Activated CD4-positive, alpha-beta T cell treated with anti-CD3 and anti-CD28 coated beads for 1 hour (primary cell): ENCODE data around the gene CST9.
"Not testable (repeated sequence)": the region's sequence is repeated elsewhere in the genome, so short reads cannot be mapped to it uniquely, and the experiment has no call there.

Experiments
- DNase-seq: peaks from one replicate; pipeline ENCODE4 v3.0.0-alpha.2; 2020

CST9 gene

GRCh38 chr20:23585808-23586734 is 19.6 kb downstream of the CST9 start:
- no peak for DNase-seq

DNA sequence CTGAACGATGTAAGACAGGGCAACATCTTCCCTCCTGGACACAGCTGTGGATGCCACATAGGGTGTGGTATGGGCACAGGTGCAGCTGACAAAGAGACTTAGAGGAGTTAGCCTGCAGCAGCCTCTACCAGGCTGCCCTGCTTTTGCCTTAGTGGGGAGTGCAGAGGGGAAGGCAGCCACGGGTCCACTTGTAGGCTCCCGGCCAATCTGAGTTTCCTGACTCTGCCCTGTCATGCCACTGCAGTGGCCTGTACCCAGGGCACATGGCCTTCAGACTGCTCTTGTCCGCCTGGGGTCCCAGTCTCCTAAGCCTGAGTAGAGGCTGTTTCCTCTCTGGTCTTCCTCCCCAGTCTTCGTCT is 20.3 kb downstream of the CST9 start:
- no peak for DNase-seq

DNA sequence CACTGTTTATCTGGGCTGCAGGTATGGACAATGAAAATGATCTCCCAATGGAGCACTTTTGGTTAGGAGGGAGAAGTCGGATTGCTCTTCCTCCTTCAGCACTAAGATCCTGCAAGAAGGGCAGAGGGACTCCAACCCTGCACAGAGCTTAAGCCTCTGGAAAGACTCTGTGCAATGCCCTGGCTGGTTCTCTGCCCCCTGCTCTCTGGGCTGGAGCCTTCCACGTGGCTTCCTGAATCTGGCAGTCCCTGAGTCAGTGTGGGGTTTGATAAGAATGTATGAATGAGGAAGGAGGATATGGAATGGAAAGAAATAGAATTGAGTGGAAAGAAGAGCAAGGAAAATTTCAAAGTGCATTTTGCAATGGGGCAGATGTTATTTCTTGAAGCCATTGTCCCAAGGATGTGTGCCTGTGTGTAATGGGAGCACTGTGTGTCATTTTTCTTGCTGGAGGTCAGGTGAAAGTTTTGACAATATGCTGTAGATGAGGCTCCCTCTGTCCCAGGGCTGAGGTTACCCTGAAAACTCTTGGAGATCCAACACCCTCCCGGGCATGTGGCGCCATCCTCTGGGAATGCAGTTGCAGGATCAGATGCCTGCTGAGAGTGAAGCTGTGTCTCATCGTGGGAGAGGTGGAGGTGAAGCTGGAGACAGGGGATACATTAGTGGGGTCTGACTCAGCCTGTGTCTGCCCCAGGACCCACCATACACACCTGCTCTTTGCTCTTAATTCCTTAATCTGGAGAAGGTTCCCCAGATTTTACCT is 21.1 kb downstream of the CST9 start:
- DNase-seq = no peak

GRCh38 chr20:23583526-23583925 is 22.2 kb downstream of the CST9 start:
- DNase-seq = no peak

- DNase-seq = no peak
These were observed 23.4 kb downstream of the CST9 start for GRCh38 chr20:23582293-23582692.

- not testable (repeated sequence) for DNase-seq
These were observed 23.9 kb downstream of the CST9 start for GRCh38 chr20:23581833-23582232.

- no peak for DNase-seq
These were observed 30.7 kb downstream of the CST9 start for GRCh38 chr20:23574977-23575376.

- no peak for DNase-seq
These were observed 35.4 kb downstream of the CST9 start for GRCh38 chr20:23570178-23570760.

- DNase-seq = no peak
These were observed 36.1 kb downstream of the CST9 start for GRCh38 chr20:23569570-23569969.

DNA sequence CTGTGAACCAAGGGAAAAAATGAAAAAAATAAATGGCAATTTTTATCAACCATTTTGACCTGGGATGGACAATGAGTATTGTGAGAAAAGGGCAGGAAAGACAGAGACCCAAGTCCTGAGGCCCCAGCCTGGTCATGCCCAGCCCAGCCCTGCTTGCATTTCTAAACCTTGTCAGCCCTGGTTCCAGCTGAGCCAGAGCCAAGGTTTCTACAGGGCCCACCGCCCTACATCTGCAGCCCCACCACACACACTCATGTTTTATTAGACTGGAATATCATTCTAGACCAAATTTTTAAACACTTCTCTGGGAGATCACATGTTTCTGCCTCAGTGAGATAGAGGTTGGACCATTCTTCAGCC is 36.8 kb downstream of the CST9 start:
- DNase-seq = no peak

GRCh38 chr20:23568320-23568970 is 37.3 kb downstream of the CST9 start, which contains the start of gene CST9L:
CST9L (minus strand) TSS chr20:23568484; CDS start chr20:23568450, 34 bp downstream.
- DNase-seq = no peak

- DNase-seq = no peak
These were observed 39.4 kb downstream of the CST9 start for GRCh38 chr20:23566199-23566932.

DNA sequence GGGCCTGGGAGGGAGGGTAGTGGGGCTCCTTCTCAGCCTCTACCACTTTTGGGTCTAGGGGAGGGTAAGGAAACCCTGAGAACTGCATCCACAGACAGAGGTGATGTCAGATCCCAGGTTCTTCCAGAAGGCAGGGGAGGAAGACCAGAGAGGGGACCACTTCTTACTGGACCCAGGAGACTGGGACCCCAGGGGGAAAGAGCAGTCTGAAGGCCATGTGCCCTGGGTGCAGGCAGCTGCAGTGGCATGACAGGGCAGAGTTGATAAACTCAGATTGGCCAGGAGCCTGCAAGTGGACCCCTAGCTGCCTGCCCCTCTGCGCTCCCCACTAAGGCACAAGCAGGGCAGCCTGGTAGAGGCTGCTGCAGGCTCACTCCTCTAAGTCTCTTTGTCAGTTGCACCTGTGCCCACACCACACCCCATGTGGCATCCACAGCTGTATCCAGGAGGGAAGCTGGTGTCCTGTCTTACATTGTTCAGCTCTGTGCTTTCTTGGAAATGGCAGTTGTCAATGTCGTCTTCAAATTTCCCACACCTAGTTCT is 40.1 kb downstream of the CST9 start:
- no peak for DNase-seq

DNA sequence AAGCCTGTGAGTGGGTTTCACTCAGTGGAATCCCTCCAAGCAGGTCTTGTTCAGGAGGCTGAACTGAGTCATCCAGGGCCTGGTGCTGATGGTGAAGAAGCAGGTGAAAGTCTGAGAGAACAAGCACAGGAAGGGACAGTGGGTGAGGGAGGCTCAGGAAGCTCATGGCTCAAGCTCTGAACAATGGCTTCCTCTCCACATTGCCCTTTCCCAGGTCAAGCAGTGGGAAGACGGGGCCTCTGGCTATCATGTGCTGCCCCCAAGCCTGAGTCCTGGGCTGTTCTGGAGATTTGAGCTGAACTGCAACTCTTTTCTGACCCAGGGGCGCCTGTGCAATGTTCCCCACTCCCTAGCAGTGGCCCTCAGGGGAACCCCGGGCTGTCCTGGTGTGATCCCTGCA is 40.8 kb downstream of the CST9 start:
- DNase-seq = no peak

- DNase-seq = no peak
These were observed 42.9 kb downstream of the CST9 start for GRCh38 chr20:23562721-23563342.

- DNase-seq = no peak
These were observed 51.3 kb downstream of the CST9 start for GRCh38 chr20:23554401-23554800.
